HG03558 (cell line): Measurements from ENCODE around the gene ACSS2.

Source experiments
- ATAC-seq: cut with Tn5 transposase; IDR thresholded peaks from one replicate; pipeline ENCODE4 v1.9.1; 2021; ENCODE audit warnings: moderate number of reproducible peaks; ENCODE audit not compliant: unreplicated experiment; ENCODE audit errors: extremely low read depth

ACSS2 gene

GRCh38 chr20:34945315-34946077 is 69.1 kb downstream of the ACSS2 start:
- no peak for ATAC-seq

GRCh38 chr20:34946661-34947060 is 70.2 kb downstream of the ACSS2 start:
- no peak for ATAC-seq

- ATAC-seq: no peak
Observed at GRCh38 chr20:34947336-34947735, 70.9 kb downstream of the ACSS2 start.

- no peak for ATAC-seq
Observed at GRCh38 chr20:34948030-34948429, 71.6 kb downstream of the ACSS2 start.

- ATAC-seq: no peak
Observed at GRCh38 chr20:34949120-34949519, 72.7 kb downstream of the ACSS2 start.

- no peak for ATAC-seq
Observed at GRCh38 chr20:34951252-34951651, 74.8 kb downstream of the ACSS2 start.

GRCh38 chr20:34951652-34952051 is 75.2 kb downstream of the ACSS2 start:
- no peak for ATAC-seq

- no peak for ATAC-seq
Observed at GRCh38 chr20:34952671-34953070, 76.3 kb downstream of the ACSS2 start.

- ATAC-seq: no peak
Observed at GRCh38 chr20:34953960-34954359, 77.5 kb downstream of the ACSS2 start.

- ATAC-seq: no peak
Observed at GRCh38 chr20:34954904-34955230, 78.5 kb downstream of the ACSS2 start.

GRCh38 chr20:34955231-34956040 is 79.0 kb downstream of the ACSS2 start, which contains the start of the genes GSS and MYH7B:
TSS of gene GSS (minus strand) at chr20:34955806. CDS start at chr20:34951852, 3,954 bp downstream.
TSS of gene MYH7B (plus strand) at chr20:34955868. CDS start at chr20:34978006, 22,138 bp downstream.
- peak; percentile 57 for ATAC-seq

DNA sequence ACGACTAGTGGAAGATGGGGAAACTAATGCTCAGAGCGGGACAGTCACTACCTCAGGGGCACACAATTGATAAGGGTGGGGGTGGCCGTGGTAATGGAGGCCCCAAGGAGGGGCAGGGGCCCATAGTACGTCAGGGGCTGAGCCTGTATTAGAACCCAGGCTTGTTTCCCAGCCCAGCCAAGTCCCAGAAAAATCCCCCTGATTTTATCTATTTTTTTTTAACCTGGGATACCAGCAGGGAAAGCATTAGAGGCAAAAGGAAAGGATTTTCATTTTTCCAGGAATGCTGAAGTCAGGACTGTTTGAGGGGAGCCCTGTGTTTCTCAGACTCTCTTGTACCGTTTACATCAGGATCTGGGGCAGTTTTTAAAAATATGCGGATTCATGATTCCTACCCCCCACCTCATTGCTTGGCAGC is 79.6 kb downstream of the ACSS2 start:
- no peak for ATAC-seq

- no peak for ATAC-seq
Observed at GRCh38 chr20:34956751-34957472, 80.5 kb downstream of the ACSS2 start.

GRCh38 chr20:34964486-34964885 is 88.1 kb downstream of the ACSS2 start:
- no peak for ATAC-seq

DNA sequence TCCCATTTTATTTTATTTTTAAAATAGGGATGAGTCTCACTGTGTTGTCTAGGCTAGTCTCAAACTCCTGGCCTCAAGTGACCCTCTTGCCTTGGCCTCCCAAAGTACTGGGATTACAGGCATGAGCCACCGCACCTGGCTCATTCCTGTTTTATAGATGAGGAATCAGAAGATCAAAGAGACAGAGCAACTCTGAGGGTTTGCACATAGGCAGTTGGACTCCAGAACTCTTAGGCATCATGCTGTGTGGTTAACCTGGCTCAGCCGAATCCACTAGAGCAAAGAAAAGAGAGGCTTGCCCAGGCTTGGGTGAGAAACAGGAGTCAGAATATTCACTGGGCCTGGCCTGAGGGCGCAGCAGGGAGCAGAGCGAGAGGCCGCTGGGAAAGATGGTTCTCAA is 88.6 kb downstream of the ACSS2 start:
- ATAC-seq: no peak

- no peak for ATAC-seq
Observed at GRCh38 chr20:34967421-34967820, 91.0 kb downstream of the ACSS2 start.

DNA sequence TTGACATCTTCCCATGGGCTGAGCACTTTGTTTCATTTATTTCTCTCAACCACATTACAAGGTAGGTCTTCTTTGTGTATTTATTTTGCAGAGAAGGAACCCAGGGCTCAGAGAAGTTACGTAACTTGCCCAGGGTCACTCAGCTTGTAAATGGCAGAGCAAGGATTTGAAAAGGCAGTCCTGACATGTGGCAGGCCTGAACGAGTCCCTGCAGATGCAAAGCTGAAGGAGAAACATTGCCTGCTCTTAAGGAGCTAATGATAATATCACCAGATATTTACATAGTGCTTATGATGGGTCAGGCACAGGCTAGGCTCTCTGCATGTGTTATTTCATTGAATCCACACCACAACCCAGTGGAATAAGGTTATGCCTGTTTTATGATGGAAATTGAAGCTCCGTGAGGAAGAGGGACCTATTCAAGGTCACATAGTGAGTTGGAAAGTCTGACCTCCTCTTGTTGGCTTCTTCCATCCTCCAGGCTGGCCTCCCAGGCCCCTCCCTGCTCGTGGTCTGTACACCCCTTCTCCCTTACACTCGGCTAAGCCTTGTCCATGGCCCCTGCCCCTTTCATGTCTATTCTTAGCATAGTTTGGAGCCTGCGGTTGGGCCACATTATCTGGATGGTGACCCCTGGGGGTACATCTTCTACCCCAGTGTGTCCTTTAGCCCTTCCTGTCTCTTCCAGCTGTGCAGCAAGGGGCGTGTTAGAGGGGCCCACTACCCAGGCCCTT is 91.8 kb downstream of the ACSS2 start:
- no peak for ATAC-seq

GRCh38 chr20:34970193-34970840 is 93.9 kb downstream of the ACSS2 start:
- no peak for ATAC-seq

- ATAC-seq: no peak
Observed at GRCh38 chr20:34970846-34971560, 94.6 kb downstream of the ACSS2 start.
